NCI-H187 (cell line): ENCODE results near the gene DCAF4.

ENCODE experiments used
- DNase-seq, 2 experiments: peaks; one replicate each; lab custom pipeline; 2025; lab: John Stamatoyannopoulos, UW

DCAF4 gene

GRCh38 chr14:72894623-72895378, 31.5 kb upstream of the DCAF4 start:
- no peak for DNase-seq

GRCh38 chr14:72898448-72898847, 27.8 kb upstream of the DCAF4 start:
- DNase-seq: no peak

- no peak for DNase-seq
Measured at GRCh38 chr14:72901361-72901760, 24.9 kb upstream of the DCAF4 start.

- DNase-seq: no peak
Measured at GRCh38 chr14:72902801-72903530, 23.3 kb upstream of the DCAF4 start.

- DNase-seq: no peak
Measured at GRCh38 chr14:72903716-72904115, 22.5 kb upstream of the DCAF4 start.

- no peak for DNase-seq
Measured at GRCh38 chr14:72904218-72904617, 22.0 kb upstream of the DCAF4 start.

- peak in 1 of 2 experiments; percentile 45 for DNase-seq
Measured at GRCh38 chr14:72904840-72905561, 21.3 kb upstream of the DCAF4 start.

GRCh38 chr14:72906316-72906715, 19.9 kb upstream of the DCAF4 start:
- no peak for DNase-seq

- DNase-seq: no peak
Measured at GRCh38 chr14:72906879-72907278, 19.4 kb upstream of the DCAF4 start.

- DNase-seq: no peak
Measured at GRCh38 chr14:72907886-72908285, 18.4 kb upstream of the DCAF4 start.

- DNase-seq: no peak
Measured at GRCh38 chr14:72909163-72909562, 17.1 kb upstream of the DCAF4 start.

- no peak for DNase-seq
Measured at GRCh38 chr14:72913809-72914208, 12.5 kb upstream of the DCAF4 start.

- no peak for DNase-seq
Measured at GRCh38 chr14:72916174-72916573, 10.1 kb upstream of the DCAF4 start.

GRCh38 chr14:72917094-72917802, 9.0 kb upstream of the DCAF4 start:
- no peak for DNase-seq

- DNase-seq: no peak
Measured at GRCh38 chr14:72920008-72920407, 6.3 kb upstream of the DCAF4 start.

GRCh38 chr14:72921396-72921795, 4.9 kb upstream of the DCAF4 start:
- no peak for DNase-seq

GRCh38 chr14:72924337-72924736, 1.9 kb upstream of the DCAF4 start:
- no peak for DNase-seq

- DNase-seq: no peak
Measured at GRCh38 chr14:72925171-72925759, 999 bp upstream of the DCAF4 start.

GRCh38 chr14:72925815-72926291, 411 bp upstream of the DCAF4 start:
- no peak for DNase-seq

- no peak for DNase-seq
Measured at GRCh38 chr14:72928872-72929271, 2.6 kb downstream of the DCAF4 start.

- DNase-seq: no peak
Measured at GRCh38 chr14:72929316-72930080, 3.2 kb downstream of the DCAF4 start.
